Coronary artery (tissue), 2 donors: ENCODE measurements around the gene SLC7A5.
A peak's percentile ranks its signal among the peaks of the same experiment; 100 is the strongest.
"Not testable (repeated sequence)": the region's sequence is repeated elsewhere in the genome, so short reads cannot be mapped to it uniquely, and the experiment has no call there.

Source experiments
- DNase-seq: peaks from one replicate; pipeline ENCODE4 v3.0.0-alpha.2; 2017; ENCODE audit warnings: low spot score
- H3K27ac ChIP-seq, 2 donors: fragments of 200-600 bp; sonication (generic); one replicate each; pipeline ENCODE4 v1.5.1; 2016 to 2019
- H3K4me3 ChIP-seq: fragments of 200-600 bp; sonication (generic); 2 replicates; pipeline ENCODE4 v1.5.1; 2016; ENCODE audit warnings: mild to moderate bottlenecking, moderate library complexity
- CTCF ChIP-seq: fragments of 200-600 bp; sonication (generic); IDR thresholded peaks from one replicate; pipeline ENCODE4 v1.5.1; 2019; ENCODE audit warnings: antibody characterized with exemption

Gene SLC7A5

DNA sequence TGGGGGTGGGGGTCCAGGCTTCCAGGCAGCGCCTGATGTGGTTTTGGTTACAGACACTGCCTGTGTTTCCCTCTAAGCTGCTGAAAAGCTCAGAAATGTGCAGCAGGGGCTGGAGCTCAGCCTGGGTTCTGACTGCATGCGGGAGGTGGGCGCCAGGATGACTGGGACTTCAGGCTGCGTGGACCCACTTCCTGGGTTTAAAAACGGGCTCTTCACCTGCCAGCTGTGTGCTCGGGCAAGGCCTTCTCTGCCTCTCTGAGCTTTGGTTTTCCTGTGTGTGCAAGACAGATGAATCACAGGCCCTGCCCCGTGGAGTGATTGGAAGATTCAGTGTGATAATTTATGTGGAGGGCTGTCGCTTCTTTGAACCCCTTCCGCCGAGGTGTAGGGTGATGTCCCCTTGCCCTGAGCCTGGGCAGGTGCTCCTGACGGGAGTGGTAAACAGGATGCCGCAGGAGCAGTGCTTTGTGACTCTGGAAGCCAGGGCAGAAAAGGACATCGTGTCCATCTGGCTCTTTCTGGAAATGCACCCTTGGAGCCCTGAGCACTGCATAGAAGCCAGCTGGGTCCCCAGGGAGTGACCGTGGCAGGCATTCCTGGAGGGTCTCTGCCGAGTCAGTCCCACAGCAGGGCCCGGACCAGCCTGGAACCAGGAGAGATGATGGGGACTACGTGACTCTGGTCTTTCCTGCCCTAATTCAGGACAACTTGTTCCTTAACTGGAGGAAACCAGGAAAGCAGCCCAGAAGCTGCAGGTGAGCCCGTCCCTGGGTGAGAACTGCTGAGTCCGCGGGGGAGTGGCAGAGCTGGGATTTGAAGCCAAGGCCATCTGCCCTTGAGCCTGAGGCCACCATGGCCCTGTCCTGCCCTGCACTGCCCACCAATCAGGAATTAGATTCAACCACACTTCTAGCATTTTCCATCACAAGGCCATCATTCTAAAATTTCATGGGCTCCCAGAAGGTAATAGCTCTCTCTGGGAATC is 28.5 kb upstream of the SLC7A5 start:
- H3K27ac ChIP-seq = no peak overlapping the region
- H3K4me3 ChIP-seq = no peak overlapping the region
- TF ChIP-seq CTCF = no peak
- DNase-seq = no peak

DNA sequence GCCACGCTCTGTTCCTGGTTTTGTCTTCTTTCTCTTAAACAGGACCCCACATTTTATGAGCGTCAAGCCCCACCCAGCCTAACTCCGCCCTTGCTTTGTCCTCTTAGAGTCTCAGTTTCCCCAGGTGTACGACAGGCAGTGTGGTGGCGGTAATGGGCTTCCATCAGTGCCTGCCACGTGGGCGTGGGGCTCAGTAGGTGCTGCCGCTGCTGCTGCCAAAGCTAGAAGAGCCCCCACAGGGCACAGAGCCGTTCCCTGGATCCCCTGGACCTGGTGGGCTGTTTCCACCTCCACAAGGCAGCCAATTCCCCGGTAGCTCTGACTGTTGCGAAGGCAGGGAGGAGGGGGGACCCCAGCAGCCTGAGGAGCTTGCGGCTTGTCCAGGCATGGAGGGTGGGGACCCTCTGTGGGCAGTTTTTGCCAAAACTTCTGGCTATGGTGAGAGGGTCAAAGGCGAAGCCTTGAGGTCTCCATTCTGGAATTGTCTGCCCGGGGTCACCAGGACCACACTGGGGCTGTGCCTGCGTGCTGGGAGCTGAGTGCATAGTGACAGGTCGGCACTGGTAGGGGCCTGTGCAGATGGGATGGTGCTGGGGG is 27.7 kb upstream of the SLC7A5 start:
- not testable (repeated sequence) for H3K27ac ChIP-seq, H3K4me3 ChIP-seq, DNase-seq

DNA sequence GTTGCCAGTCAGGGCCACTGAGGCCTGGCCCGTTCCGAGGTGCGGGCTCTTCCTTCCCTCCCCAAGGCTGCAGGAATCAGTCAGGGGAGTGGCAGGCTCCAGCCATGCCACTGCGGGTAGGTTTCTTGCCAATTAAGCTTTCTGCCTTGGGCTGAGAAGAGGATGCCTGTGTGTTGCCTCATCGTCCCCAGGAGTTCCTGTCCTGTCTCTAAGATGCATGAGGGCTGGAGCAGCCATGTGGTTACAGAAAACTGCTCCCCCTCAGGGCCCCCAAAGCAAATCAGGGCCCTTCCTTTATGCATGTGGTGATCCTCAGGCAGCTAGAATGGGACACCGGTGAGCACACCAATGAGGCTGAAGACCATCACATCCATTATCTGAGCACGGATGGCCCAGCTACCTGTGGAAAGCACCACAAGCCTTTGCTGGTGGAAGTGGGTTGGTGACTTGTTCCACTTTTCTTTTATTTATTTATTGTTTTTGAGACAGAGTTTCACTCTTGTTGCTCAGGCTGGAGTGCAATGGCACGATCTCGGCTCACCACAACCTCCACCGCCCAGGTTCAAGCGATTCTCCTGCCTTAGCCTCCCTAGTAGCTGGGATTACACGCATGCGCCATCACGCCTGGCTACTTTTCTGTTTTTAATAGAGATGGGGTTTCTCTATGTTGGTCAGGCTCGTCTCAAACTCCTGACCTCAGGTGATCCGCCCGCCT is 27.0 kb upstream of the SLC7A5 start:
- not testable (repeated sequence) for H3K4me3 ChIP-seq, DNase-seq, H3K27ac ChIP-seq

GRCh38 chr16:87895641-87896141 is 26.4 kb upstream of the SLC7A5 start:
- DNase-seq = no peak
- TF ChIP-seq CTCF = no peak

GRCh38 chr16:87894005-87894404 is 24.7 kb upstream of the SLC7A5 start:
- H3K27ac ChIP-seq = peak overlapping the region; percentile 34 to 68
- not testable (repeated sequence) for H3K4me3 ChIP-seq, DNase-seq

More at GRCh38 chr16:87895641-87896141, 26.4 kb upstream of the SLC7A5 start:
- H3K4me3 ChIP-seq = no peak overlapping the region
- no peak overlapping the region for H3K27ac ChIP-seq

GRCh38 chr16:87891764-87892163 is 22.5 kb upstream of the SLC7A5 start:
- no peak for TF ChIP-seq CTCF
- Histone ChIP-seq H3K27ac (no peak overlapping the region), H3K4me3 (no peak overlapping the region)
- no peak for DNase-seq

GRCh38 chr16:87889762-87890161 is 20.5 kb upstream of the SLC7A5 start:
- DNase-seq, H3K4me3 ChIP-seq, H3K27ac ChIP-seq: not testable (repeated sequence)

- not testable (repeated sequence) for H3K4me3 ChIP-seq, H3K27ac ChIP-seq, DNase-seq
Observed at GRCh38 chr16:87888346-87888745, 19.0 kb upstream of the SLC7A5 start.

GRCh38 chr16:87887931-87888330 is 18.6 kb upstream of the SLC7A5 start:
- H3K4me3 ChIP-seq, H3K27ac ChIP-seq, DNase-seq: not testable (repeated sequence)

GRCh38 chr16:87885371-87885967 is 16.2 kb upstream of the SLC7A5 start:
- not testable (repeated sequence) for H3K4me3 ChIP-seq, H3K27ac ChIP-seq, DNase-seq
